Progenitor cell of endocrine pancreas (in vitro differentiated cells): ENCODE data around the gene AFF2. TPM values are rescaled to one million over a fixed set of nuclear protein-coding genes. Genes with fewer than 3 reads are reported as not detected.

ENCODE experiments used
- DNase-seq: peaks from one replicate; pipeline ENCODE4 v3.0.0; 2021; ENCODE audit warnings: low spot score; ENCODE audit not compliant: unreplicated experiment
- H3K27ac Mint-ChIP-seq: 2 replicates; pipeline ENCODE4 v1.8.0; 2021; ENCODE audit warnings: mild to moderate bottlenecking, moderate library complexity, mixed read lengths
- H3K27me3 Mint-ChIP-seq: 2 replicates; pipeline ENCODE4 v1.8.0; 2021; ENCODE audit warnings: mixed read lengths
- H3K36me3 Mint-ChIP-seq: 2 replicates; pipeline ENCODE4 v1.8.0; 2022; ENCODE audit warnings: mixed read lengths; ENCODE audit not compliant: insufficient read depth
- H3K4me1 Mint-ChIP-seq: 2 replicates; pipeline ENCODE4 v1.8.0; 2021; ENCODE audit warnings: low read depth, mixed read lengths
- H3K4me3 Mint-ChIP-seq: 2 replicates; pipeline ENCODE4 v1.8.0; 2021; ENCODE audit warnings: low read depth, mild to moderate bottlenecking, moderate library complexity, mixed read lengths
- H3K9me3 Mint-ChIP-seq: 2 replicates; pipeline ENCODE4 v1.8.0; 2021; ENCODE audit warnings: low read depth, mixed read lengths
- CTCF ChIP-seq: fragments of 200-600 bp; sonication (generic); IDR thresholded peaks from one replicate; pipeline ENCODE4 v1.5.0; 2021; ENCODE audit warnings: antibody characterized with exemption, mild to moderate bottlenecking; ENCODE audit not compliant: unreplicated experiment
- total RNA-seq: library from RNA; stranded (reverse); gene quantifications from 2 replicates; pipeline ENCODE4 v1.2.1, GENCODE V29; 2021

The AFF2 gene
- total RNA-seq, 1 donor from 2014 or later: 8.4 TPM

GRCh38 chrX:149021159-149021558, 520.7 kb downstream of the AFF2 start:
- no peak for TF ChIP-seq CTCF
- DNase-seq: no peak
- Mint-ChIP-seq H3K4me3 (no peak overlapping the region), H3K9me3 (peaks cover 28% of the 10 kb centered on the region), H3K27ac (no peak overlapping the region), H3K27me3 (no peaks in the 10 kb centered on the region), H3K4me1 (no peaks in the 10 kb centered on the region), H3K36me3 (no peaks in the 10 kb centered on the region)

- peaks cover 28% of the 10 kb centered on the region for H3K9me3 Mint-ChIP-seq
- no peaks in the 10 kb centered on the region for H3K27me3 Mint-ChIP-seq
- no peak overlapping the region for H3K4me3 Mint-ChIP-seq
- no peak for TF ChIP-seq CTCF
- no peak overlapping the region for H3K27ac Mint-ChIP-seq
- no peaks in the 10 kb centered on the region for H3K36me3 Mint-ChIP-seq
- no peak for DNase-seq
- no peaks in the 10 kb centered on the region for H3K4me1 Mint-ChIP-seq
Measured at GRCh38 chrX:149022485-149022884, 522.1 kb downstream of the AFF2 start.

GRCh38 chrX:149032449-149032848, 532.0 kb downstream of the AFF2 start:
- no peak for TF ChIP-seq CTCF
- no peaks in the 10 kb centered on the region for H3K4me1 Mint-ChIP-seq
- H3K27ac Mint-ChIP-seq: no peak overlapping the region
- H3K27me3 Mint-ChIP-seq: no peaks in the 10 kb centered on the region
- DNase-seq: no peak
- peaks cover 5% of the 10 kb centered on the region for H3K9me3 Mint-ChIP-seq
- H3K4me3 Mint-ChIP-seq: no peak overlapping the region
- H3K36me3 Mint-ChIP-seq: no peaks in the 10 kb centered on the region

DNA sequence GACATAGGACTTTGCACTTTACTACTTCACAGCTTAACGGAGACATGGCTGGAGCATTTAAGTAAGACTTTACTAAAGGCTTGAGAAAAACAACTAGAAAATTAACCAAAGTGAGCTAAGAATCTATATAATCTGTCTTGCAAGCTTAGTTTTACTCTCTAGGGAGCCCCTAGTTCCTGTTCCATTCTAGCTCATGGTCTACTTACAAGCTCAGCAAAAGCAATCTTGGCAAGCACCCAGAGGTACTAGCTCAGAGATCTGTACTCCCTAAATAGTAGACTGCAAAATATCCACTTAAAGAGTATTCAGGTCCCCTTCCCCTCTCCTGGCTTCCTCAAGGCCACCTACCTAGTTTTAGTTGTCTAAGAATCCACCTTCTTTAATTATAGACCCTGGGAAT, 535.7 kb downstream of the AFF2 start:
- TF ChIP-seq CTCF: no peak
- no peak overlapping the region for H3K27ac Mint-ChIP-seq
- H3K4me3 Mint-ChIP-seq: no peak overlapping the region
- no peaks in the 10 kb centered on the region for H3K27me3 Mint-ChIP-seq
- H3K4me1 Mint-ChIP-seq: no peaks in the 10 kb centered on the region
- no peaks in the 10 kb centered on the region for H3K9me3 Mint-ChIP-seq
- no peaks in the 10 kb centered on the region for H3K36me3 Mint-ChIP-seq
- DNase-seq: no peak

DNA sequence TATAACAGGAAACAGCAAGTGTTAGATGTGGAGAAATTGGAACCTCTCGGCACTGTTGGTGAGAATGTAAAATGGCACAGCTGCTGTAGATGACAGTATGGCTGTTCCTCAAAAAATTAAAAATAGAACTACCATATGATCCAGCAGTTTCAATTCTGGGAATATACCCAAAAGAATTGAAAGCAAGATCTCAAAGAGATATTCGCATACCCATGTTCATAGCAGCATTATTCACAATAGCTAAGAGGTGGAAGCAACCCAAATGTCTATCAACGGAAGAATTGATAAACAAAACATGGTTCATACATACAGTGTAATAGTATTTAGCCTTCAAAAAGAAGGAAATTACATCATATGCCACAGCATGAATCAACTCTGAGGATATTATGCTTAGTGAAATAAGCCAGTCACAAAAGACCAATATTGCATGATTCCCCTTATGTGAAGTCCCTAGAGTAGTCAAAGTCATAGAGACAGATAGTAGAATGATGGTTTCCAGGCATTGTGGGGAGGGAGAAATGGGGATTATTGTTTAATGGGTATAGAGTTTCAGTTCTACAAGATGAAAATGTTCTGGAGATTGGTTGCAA, 537.0 kb downstream of the AFF2 start:
- Mint-ChIP-seq H3K4me3 (no peak overlapping the region), H3K27me3 (no peaks in the 10 kb centered on the region), H3K9me3 (peaks cover 4% of the 10 kb centered on the region), H3K4me1 (no peaks in the 10 kb centered on the region), H3K36me3 (no peaks in the 10 kb centered on the region), H3K27ac (no peak overlapping the region)
- DNase-seq: no peak
- no peak for TF ChIP-seq CTCF
